K562 (cell line): ENCODE measurements around the gene C10orf71. TPM values are rescaled to one million over a fixed set of nuclear protein-coding genes. Genes with fewer than 3 reads are reported as not detected.

Experiments
- CBX2 ChIP-seq: fragments of 200-600 bp; sonication (generic); IDR thresholded peaks from one replicate; pipeline ENCODE4 v1.6.1; 2012; ENCODE audit warnings: mild to moderate bottlenecking, low read length, inconsistent platforms; ENCODE audit not compliant: insufficient read depth, poor library complexity, severe bottlenecking
- CCAR2 ChIP-seq: fragments of 200-400 bp; formaldehyde crosslinking; IDR thresholded peaks from 2 replicates; pipeline ENCODE4 v1.6.1; 2017; ENCODE audit warnings: mild to moderate bottlenecking, low read depth, low read length
- CEBPB ChIP-seq: fragments of 450-650 bp; IDR thresholded peaks from 2 replicates; pipeline ENCODE4 v1.6.1; 2016; ENCODE audit warnings: missing genetic modification characterization, missing compliant biosample characterization
- CHAMP1 ChIP-seq: fragments of 450-650 bp; IDR thresholded peaks from 2 replicates; pipeline ENCODE4 v1.6.1; 2016; ENCODE audit warnings: mild to moderate bottlenecking
- CHCHD3 ChIP-seq: fragments of 250-450 bp; sonication (Bioruptor Pico); IDR thresholded peaks from 2 replicates; pipeline ENCODE4 v2.1.2; 2022; ENCODE audit warnings: mild to moderate bottlenecking
- CLOCK ChIP-seq: fragments of 250-450 bp; sonication (Bioruptor Pico); IDR thresholded peaks from 2 replicates; pipeline ENCODE4 v1.4.0; 2020; ENCODE audit warnings: mild to moderate bottlenecking, moderate library complexity, borderline replicate concordance
- HDAC8 ChIP-seq: fragments of 450-650 bp; IDR thresholded peaks from 2 replicates; pipeline ENCODE4 v1.6.1; 2016; ENCODE audit warnings: mild to moderate bottlenecking, missing genetic modification characterization, moderate library complexity, missing compliant biosample characterization
- KDM2B ChIP-seq: fragments of 250-450 bp; sonication (Bioruptor Pico); IDR thresholded peaks from 2 replicates; pipeline ENCODE4 v1.8.0; 2021; ENCODE audit warnings: mild to moderate bottlenecking, moderate library complexity
- NEUROD1 ChIP-seq: fragments of 150-350 bp; IDR thresholded peaks from 2 replicates; pipeline ENCODE4 v1.6.1; 2014; ENCODE audit warnings: borderline replicate concordance, low read length, low read depth; ENCODE audit not compliant: partially characterized antibody
- RHOXF2B ChIP-seq: fragments of 250-450 bp; sonication (Bioruptor Pico); conservative IDR thresholded peaks from 2 replicates; pipeline ENCODE4 v1.5.1; 2021
- SIX5 ChIP-seq, 2 experiments: IDR thresholded peaks; 2 replicates each; pipeline ENCODE4 v1.6.1; 2011; ENCODE audit warnings: low read length in 2 of 2, borderline replicate concordance in 1 of 2, low read depth in 1 of 2, mild to moderate bottlenecking in 1 of 2, moderate library complexity in 1 of 2; ENCODE audit not compliant: insufficient read depth in 1 of 2
- XRCC5 ChIP-seq: fragments of 200-400 bp; formaldehyde crosslinking; IDR thresholded peaks from 2 replicates; pipeline ENCODE4 v1.6.1; 2017; ENCODE audit warnings: low read depth, mild to moderate bottlenecking, low read length
- ZFPM2 ChIP-seq: fragments of 250-450 bp; sonication (Bioruptor Pico); IDR thresholded peaks from 2 replicates; pipeline ENCODE4 v1.5.1; 2022; ENCODE audit warnings: mild to moderate bottlenecking
- ZNF197 ChIP-seq: fragments of 200-800 bp; sonication (Bioruptor generic); IDR thresholded peaks from 2 replicates; pipeline ENCODE4 v1.6.1; 2016; ENCODE audit warnings: low read depth, missing genetic modification characterization, missing compliant biosample characterization
- ZNF253 ChIP-seq: fragments of 250-450 bp; sonication (Bioruptor Pico); conservative IDR thresholded peaks from 2 replicates; pipeline ENCODE4 v1.6.1; 2021; ENCODE audit warnings: mild to moderate bottlenecking
- ZNF695 ChIP-seq: fragments of 450-650 bp; formaldehyde crosslinking; IDR thresholded peaks from 2 replicates; pipeline ENCODE4 v1.4.0; 2020; ENCODE audit warnings: mild to moderate bottlenecking, moderate library complexity
- polyA plus RNA-seq, 8 experiments: library from polyadenylated mRNA; depleted of rRNA in 4 of 8; stranded (reverse) in 5 of 8; unstranded in 3 of 8; fragments of >200 nt; fragmentation: Nextera tagmentation in 2 of 8; fragmentation: Illumina TruSeq in 1 of 8; extraction: Ambion mirVana in 2 of 8; extraction: Trizol in 1 of 8; gene quantifications; 2 replicates each; pipeline versions ENCODE4 v1.2.1 to v1.2.3, GENCODE V29; 2011 to 2014; ENCODE audit warnings: inconsistent platforms in 1 of 8, missing spikeins in 1 of 8
- total RNA-seq, 7 experiments: library from RNA; depleted of rRNA in 6 of 7; stranded (reverse); fragments of >200 nt in 6 of 7; fragmentation: Illumina TruSeq in 2 of 7; extraction: Trizol in 2 of 7; gene quantifications; 2 replicates each; pipeline versions ENCODE4 v1.2.1 to v1.2.3, GENCODE V29; 2011 to 2021; ENCODE audit warnings: low replicate concordance in 1 of 7

Gene C10orf71
- total and polyA plus RNA-seq, 9 of the 15 experiments (the other 6 are each of a cell fraction or from before 2014, with no cell fraction given): 0.06 to 4.5 (median 1.3) TPM

GRCh38 chr10:49300140-49300974, 1.4 kb downstream of the C10orf71 start (continued):
- TF ChIP-seq CLOCK: no peak
- no peak for TF ChIP-seq SIX5 (IDR thresholded peaks at IDR 0.05; ENCODE audit: borderline replicate concordance in 1 of 2, insufficient read depth in 1 of 2, low read depth in 1 of 2, low read length in 2 of 2)
- TF ChIP-seq NEUROD1: peak; percentile 75
- TF ChIP-seq CHCHD3 (CRISPR knock-in tag): no peak
- 0 out of 2 replicates have a peak, but pooled peaks have one; percentile 59 for TF ChIP-seq ZNF197 (CRISPR knock-in tag)
- no peak for TF ChIP-seq CHAMP1
- TF ChIP-seq KDM2B (CRISPR knock-in tag): no peak
- TF ChIP-seq RHOXF2B (CRISPR knock-in tag): no peak
- no peak for TF ChIP-seq ZNF695 (CRISPR knock-in tag)
- no peak for TF ChIP-seq CEBPB (tag)
- TF ChIP-seq ZNF253: no peak
- TF ChIP-seq ZFPM2 (CRISPR knock-in tag): no peak
- no peak; the same call in 1 of the 2 replicates for TF ChIP-seq XRCC5
- no peak for TF ChIP-seq CBX2
- TF ChIP-seq HDAC8 (tag): no peak
- no peak for TF ChIP-seq CCAR2
